Activated B cell treated with CpG ODN at 0.5 μM for 24 hours (primary cell): Measurements from ENCODE around the gene SCEL. TPM values are rescaled to one million over a fixed set of nuclear protein-coding genes. Genes with fewer than 3 reads are reported as not detected.

Experiments
- ATAC-seq: fragments of 200-7000 bp; cut with Tn5 transposase; one replicate; pipeline ENCODE4 v1.10.0; 2021; ENCODE audit warnings: low read depth, mild to moderate bottlenecking, moderate library complexity
- CTCF ChIA-PET: fragments of 350-600 bp; sonication (Branson Sonifier 250); formaldehyde crosslinking; loops from one replicate; lab custom pipeline; 2021; ENCODE audit warnings: antibody characterized with exemption; lab: Charles Lee
- POLR2A ChIA-PET: fragments of 350-600 bp; sonication (Branson Sonifier 250); formaldehyde crosslinking; loops from one replicate; lab custom pipeline; 2021; ENCODE audit warnings: antibody characterized with exemption; lab: Charles Lee
- DNase-seq: peaks from one replicate; pipeline ENCODE4 v3.0.0; 2022
- H3K27ac Mint-ChIP-seq: one replicate; pipeline ENCODE4 v1.8.0; 2020; ENCODE audit warnings: mixed read lengths
- H3K27me3 Mint-ChIP-seq: one replicate; pipeline ENCODE4 v1.8.0; 2021; ENCODE audit warnings: mixed read lengths
- H3K36me3 Mint-ChIP-seq: one replicate; pipeline ENCODE4 v1.8.0; 2021; ENCODE audit warnings: low read depth, mixed read lengths
- H3K4me1 Mint-ChIP-seq: one replicate; pipeline ENCODE4 v1.8.0; 2021; ENCODE audit warnings: mixed read lengths
- H3K4me3 Mint-ChIP-seq: one replicate; pipeline ENCODE4 v1.8.0; 2020; ENCODE audit warnings: mild to moderate bottlenecking, mixed read lengths
- H3K9me3 Mint-ChIP-seq: one replicate; pipeline ENCODE4 v1.8.0; 2020; ENCODE audit warnings: mixed read lengths
- intact Hi-C: fragments of 100-400 bp; cut with micrococcal nuclease; formaldehyde crosslinking; loops from one replicate; pipeline ENCODE4 v1.15.1; 2024
- total RNA-seq: library from RNA; stranded (reverse); gene quantifications from 2 replicates; pipeline ENCODE4 v1.2.3, GENCODE V29; 2022
- TF ChIP-seq, protein P1 (sequence below): fragments of 200-600 bp; IDR thresholded peaks from one replicate; pipeline ENCODE4 v1.8.0; 2022; ENCODE audit warnings: antibody characterized with exemption, mild to moderate bottlenecking

Gene SCEL
- total RNA-seq, 1 donor from 2014 or later, result not detected

DNA sequence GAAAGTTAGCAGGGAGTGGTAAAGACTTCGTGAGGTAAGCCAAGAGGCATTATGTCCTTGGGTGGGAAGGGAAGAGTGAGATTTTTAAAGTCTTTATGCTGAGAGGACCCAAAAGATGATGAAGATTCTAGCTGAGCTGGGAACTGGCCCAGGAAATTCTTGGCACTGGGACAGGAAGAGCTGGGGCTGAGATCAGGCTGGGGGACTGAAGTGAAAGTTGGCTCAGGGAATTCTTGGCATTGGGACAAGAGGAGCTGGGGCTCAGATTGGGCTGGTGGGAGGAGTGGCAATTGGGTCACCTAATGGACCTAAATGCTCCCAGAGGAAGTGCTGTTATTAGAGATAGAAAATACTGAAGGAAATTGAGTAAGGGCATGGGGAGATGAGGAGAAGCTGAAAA lies 8.8 kb downstream of the SCEL start:
- Mint-ChIP-seq H3K27ac (no peak overlapping the region), H3K4me1 (peaks cover 11% of the 10 kb centered on the region), H3K36me3 (no peaks in the 10 kb centered on the region), H3K27me3 (peaks cover 6% of the 10 kb centered on the region), H3K9me3 (no peaks in the 10 kb centered on the region), H3K4me3 (no peak overlapping the region)
- intact Hi-C loops, result no loop called here
- TF ChIP-seq, protein P1, sequence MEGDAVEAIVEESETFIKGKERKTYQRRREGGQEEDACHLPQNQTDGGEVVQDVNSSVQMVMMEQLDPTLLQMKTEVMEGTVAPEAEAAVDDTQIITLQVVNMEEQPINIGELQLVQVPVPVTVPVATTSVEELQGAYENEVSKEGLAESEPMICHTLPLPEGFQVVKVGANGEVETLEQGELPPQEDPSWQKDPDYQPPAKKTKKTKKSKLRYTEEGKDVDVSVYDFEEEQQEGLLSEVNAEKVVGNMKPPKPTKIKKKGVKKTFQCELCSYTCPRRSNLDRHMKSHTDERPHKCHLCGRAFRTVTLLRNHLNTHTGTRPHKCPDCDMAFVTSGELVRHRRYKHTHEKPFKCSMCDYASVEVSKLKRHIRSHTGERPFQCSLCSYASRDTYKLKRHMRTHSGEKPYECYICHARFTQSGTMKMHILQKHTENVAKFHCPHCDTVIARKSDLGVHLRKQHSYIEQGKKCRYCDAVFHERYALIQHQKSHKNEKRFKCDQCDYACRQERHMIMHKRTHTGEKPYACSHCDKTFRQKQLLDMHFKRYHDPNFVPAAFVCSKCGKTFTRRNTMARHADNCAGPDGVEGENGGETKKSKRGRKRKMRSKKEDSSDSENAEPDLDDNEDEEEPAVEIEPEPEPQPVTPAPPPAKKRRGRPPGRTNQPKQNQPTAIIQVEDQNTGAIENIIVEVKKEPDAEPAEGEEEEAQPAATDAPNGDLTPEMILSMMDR, result no peak
- no peak for ATAC-seq
- CTCF ChIA-PET, result interaction anchor here (1.3 to 1.9 kb wide), 2 partner anchors 21 to 52 kb away, joined by 6 read pairs; no protein-coding TSS in a partner anchor
- DNase-seq, result no peak
- POLR2A ChIA-PET, result no interaction called here

DNA sequence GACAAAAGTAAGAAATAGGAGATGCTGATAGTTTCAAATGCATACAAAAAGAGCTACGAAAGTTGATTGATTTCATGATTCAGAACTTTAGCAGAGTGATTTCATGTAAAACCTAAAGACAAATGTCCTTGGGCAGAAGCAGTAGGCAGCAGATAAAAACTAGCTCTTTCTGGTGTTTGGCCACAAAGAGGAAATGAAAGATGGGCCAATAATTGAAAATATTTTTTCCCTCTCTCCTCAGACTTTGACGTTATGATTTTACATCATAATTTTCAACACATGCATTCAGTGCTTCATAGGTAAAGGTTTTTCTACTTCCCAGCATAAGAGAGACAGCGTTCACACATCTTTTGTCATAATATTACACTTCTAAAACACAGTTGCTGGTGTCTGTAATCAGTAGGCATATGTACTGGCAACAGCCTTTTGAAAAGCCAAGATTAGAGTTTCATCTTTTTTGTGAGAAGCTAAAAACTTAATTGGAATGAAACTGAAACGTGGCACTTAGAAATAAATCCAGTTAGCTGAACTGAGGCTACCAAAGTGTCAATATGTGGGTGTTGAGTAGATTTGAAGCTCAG lies 9.3 kb downstream of the SCEL start:
- H3K27me3 Mint-ChIP-seq, result peaks cover 6% of the 10 kb centered on the region
- ChIA-PET CTCF (interaction anchor here (0.6 to 1.9 kb wide), 3 partner anchors 11 to 52 kb away, joined by 3 to 6 read pairs (median 6); no protein-coding TSS in a partner anchor), POLR2A (no interaction called here)
- no peak overlapping the region for H3K27ac Mint-ChIP-seq
- no peaks in the 10 kb centered on the region for H3K36me3 Mint-ChIP-seq
- TF ChIP-seq, protein P1, result no peak
- peaks cover 11% of the 10 kb centered on the region for H3K4me1 Mint-ChIP-seq
- no peak for ATAC-seq
- no peaks in the 10 kb centered on the region for H3K9me3 Mint-ChIP-seq
- DNase-seq, result no peak
- intact Hi-C loops, result no loop called here
- no peak overlapping the region for H3K4me3 Mint-ChIP-seq

DNA sequence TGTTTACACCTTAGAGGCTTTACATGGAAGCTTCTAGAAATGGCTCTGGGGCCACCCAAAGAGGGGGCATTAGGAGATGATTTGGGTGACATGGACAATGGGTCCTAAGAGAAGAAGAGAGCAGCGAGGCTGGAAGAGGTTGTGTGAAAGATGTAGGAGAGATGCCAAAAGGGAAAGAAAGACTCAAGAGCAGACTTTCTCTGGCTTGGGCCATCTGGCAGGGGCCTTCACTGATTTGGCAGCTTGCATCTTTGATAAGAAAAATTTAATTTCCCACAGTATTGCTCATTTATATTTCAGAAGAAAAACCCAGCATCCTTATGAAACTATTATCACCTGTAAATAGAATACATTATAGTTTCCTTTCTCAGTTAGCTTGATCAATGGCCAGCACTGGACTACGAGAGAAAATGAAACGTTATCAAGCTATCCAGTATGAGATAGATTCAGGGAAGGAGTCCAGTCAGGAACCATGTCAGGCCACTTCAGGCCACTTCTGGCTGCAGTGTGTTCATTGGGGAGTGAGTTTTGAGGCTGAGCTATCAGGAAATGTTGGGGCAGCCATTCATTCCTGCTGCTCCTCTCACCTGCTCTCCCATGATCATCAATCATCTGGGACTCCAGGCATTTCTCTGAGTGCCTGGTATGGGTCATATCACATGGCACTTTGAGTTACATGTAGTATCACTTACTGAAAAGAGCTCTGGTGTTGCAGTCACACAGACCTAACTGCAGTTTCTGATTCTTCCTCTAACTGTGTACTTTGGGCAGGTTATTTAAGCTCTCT lies 10.3 kb downstream of the SCEL start:
- Mint-ChIP-seq H3K27ac (no peak overlapping the region), H3K9me3 (no peaks in the 10 kb centered on the region), H3K4me1 (peaks cover 11% of the 10 kb centered on the region), H3K36me3 (no peaks in the 10 kb centered on the region), H3K4me3 (no peak overlapping the region), H3K27me3 (no peaks in the 10 kb centered on the region)
- no peak for ATAC-seq
- ChIA-PET POLR2A (no interaction called here), CTCF (interaction anchor here (0.6 to 1.9 kb wide), 3 partner anchors 12 to 53 kb away, joined by 3 to 6 read pairs (median 3); no protein-coding TSS in a partner anchor)
- intact Hi-C loops, result no loop called here
- TF ChIP-seq, protein P1, result no peak
- no peak for DNase-seq

DNA sequence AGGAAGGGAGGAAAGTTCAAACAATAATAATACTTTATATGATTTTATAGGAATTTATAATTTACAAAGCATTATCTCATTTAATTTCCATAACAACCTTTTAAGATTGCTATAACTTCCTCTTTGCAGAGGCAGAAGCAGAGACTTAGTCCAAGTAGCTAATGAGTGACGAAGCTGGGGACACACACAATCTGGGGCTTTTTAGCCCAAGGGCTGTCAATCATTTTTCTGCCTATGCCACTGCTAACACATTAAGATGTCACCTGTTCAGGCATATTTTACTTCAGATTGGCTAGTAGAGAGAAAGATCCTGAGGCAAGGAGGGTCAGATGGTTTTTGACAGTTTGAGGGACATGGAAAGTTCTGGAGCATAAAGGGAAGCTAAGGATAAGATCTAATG lies 12.6 kb downstream of the SCEL start:
- TF ChIP-seq, protein P1, result no peak
- ChIA-PET CTCF (interaction anchor here (1.2 kb wide), 1 partner anchor 55 kb away, joined by 3 read pairs; no protein-coding TSS in a partner anchor), POLR2A (interaction anchor here (0.6 kb wide), 1 partner anchor 282 kb away, joined by 3 read pairs; no protein-coding TSS in a partner anchor)
- Mint-ChIP-seq H3K4me3 (no peak overlapping the region), H3K27ac (no peak overlapping the region), H3K27me3 (no peaks in the 10 kb centered on the region), H3K9me3 (no peaks in the 10 kb centered on the region), H3K36me3 (no peaks in the 10 kb centered on the region), H3K4me1 (peaks cover 11% of the 10 kb centered on the region)
- no peak for DNase-seq
- ATAC-seq, result no peak
- intact Hi-C loops, result no loop called here

DNA sequence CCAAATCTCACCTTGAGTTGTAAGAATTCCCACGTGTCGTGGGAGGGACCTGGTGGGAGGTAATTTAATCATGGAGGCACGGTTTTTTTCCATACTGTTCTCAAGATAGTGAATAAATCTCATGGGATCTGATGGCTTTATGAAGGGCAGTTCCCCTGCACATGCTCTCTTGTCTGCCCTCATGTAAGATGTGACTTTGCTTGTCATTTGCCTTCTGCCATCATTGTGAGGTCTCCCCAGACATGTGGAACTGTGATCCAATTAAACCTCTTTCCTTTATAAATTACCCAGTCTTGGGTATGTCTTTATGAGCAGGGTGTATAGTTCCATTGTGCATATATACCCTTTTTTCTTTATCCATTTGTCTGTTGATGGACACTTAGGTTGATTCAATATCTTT lies 13.1 kb downstream of the SCEL start:
- Mint-ChIP-seq H3K9me3 (no peaks in the 10 kb centered on the region), H3K27me3 (no peaks in the 10 kb centered on the region), H3K4me3 (no peak overlapping the region), H3K27ac (no peak overlapping the region), H3K36me3 (no peaks in the 10 kb centered on the region), H3K4me1 (peaks cover 11% of the 10 kb centered on the region)
- DNase-seq (no peak), ATAC-seq (no peak)
- POLR2A ChIA-PET, result no interaction called here
- CTCF ChIA-PET, result interaction anchor here (1.2 kb wide), 1 partner anchor 55 kb away, joined by 3 read pairs; no protein-coding TSS in a partner anchor
- intact Hi-C loops, result no loop called here
- TF ChIP-seq, protein P1, result no peak
